ENCODE results near the gene COBLL1. TPM values are rescaled to one million over a fixed set of nuclear protein-coding genes. Genes with fewer than 3 reads are reported as not detected.

COBLL1 gene
- total RNA-seq, 2 experiments from 2014 or later = 0.53 TPM; not detected in 1

DNA sequence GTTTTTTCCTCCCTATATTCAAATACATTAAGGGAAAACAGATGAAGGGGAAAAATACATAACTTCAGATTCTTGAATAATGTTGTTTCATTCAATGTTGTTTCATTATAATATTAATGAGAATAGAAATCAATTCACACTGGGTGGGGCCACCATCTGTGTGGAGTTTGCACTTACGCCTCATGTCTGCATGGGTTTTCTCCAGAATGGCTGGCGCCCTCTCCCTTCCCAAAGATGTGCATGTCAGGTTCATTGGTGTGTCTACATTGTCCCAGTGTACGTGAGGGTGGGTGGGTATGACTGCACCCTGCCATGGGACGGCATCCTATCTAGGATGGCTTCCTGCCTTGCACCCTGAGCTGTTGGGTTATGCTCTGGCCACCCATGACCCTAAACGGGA is 51.7 kb downstream of the COBLL1 start:
- ATAC-seq (ENCODE audit: poor library complexity) = no peak
- Histone ChIP-seq H3K36me3 (ENCODE audit: insufficient read depth, low read length) (no peaks in the 10 kb centered on the region), H3K9me3 (ENCODE audit: control insufficient read depth in 1 of 2, insufficient read depth in 1 of 2, low read length in 2 of 2) (no peaks in the 10 kb centered on the region), H3K27me3 (ENCODE audit: control insufficient read depth in 1 of 2, insufficient read depth in 2 of 2, low read length in 2 of 2) (no peaks in the 10 kb centered on the region), H3K4me3 (ENCODE audit: low read length) (no peak overlapping the region), H3K4me1 (ENCODE audit: insufficient read depth, low read length) (no peaks in the 10 kb centered on the region), H3K27ac (ENCODE audit: low read depth in 1 of 2, low read length in 2 of 2) (no peak overlapping the region)
- no peaks in the 10 kb centered on the region for H3K9me3 Mint-ChIP-seq
- no peaks in the 10 kb centered on the region for H3K36me3 Mint-ChIP-seq (ENCODE audit: low read depth)
- H3K27me3 Mint-ChIP-seq = no peaks in the 10 kb centered on the region
- no peak for TF ChIP-seq CTCF (IDR thresholded peaks at IDR 0.05)
- CTCF ChIA-PET = no interaction called here
- H3K4me1 Mint-ChIP-seq (ENCODE audit: low read depth) = no peaks in the 10 kb centered on the region
- DNase-seq = no peak
- intact Hi-C loops (cut with DNase I, micrococcal nuclease) = no loop called here
- POLR2A ChIA-PET = no interaction called here
- H3K4me3 Mint-ChIP-seq = no peak overlapping the region
- no peak overlapping the region for H3K27ac Mint-ChIP-seq

GRCh38 chr2:164786787-164787186 is 54.8 kb downstream of the COBLL1 start:
- H3K4me3 Mint-ChIP-seq = no peak overlapping the region
- H3K27ac Mint-ChIP-seq = no peak overlapping the region
- H3K9me3 Mint-ChIP-seq = no peaks in the 10 kb centered on the region
- no peaks in the 10 kb centered on the region for H3K27me3 Mint-ChIP-seq
- intact Hi-C loops (cut with DNase I, micrococcal nuclease) = no loop called here
- H3K4me1 Mint-ChIP-seq (ENCODE audit: low read depth) = no peaks in the 10 kb centered on the region
- Histone ChIP-seq H3K36me3 (ENCODE audit: insufficient read depth, low read length) (no peaks in the 10 kb centered on the region), H3K4me3 (ENCODE audit: low read length) (no peak overlapping the region), H3K27me3 (ENCODE audit: control insufficient read depth in 1 of 2, insufficient read depth in 2 of 2, low read length in 2 of 2) (no peaks in the 10 kb centered on the region), H3K9me3 (ENCODE audit: control insufficient read depth in 1 of 2, insufficient read depth in 1 of 2, low read length in 2 of 2) (no peaks in the 10 kb centered on the region), H3K4me1 (ENCODE audit: insufficient read depth, low read length) (no peaks in the 10 kb centered on the region), H3K27ac (ENCODE audit: low read depth in 1 of 2, low read length in 2 of 2) (no peak overlapping the region)
- CTCF ChIA-PET = no interaction called here
- no peak for TF ChIP-seq CTCF (IDR thresholded peaks at IDR 0.05)
- no peaks in the 10 kb centered on the region for H3K36me3 Mint-ChIP-seq (ENCODE audit: low read depth)
- ATAC-seq (ENCODE audit: poor library complexity) (no peak), DNase-seq (no peak)
- POLR2A ChIA-PET = no interaction called here

GRCh38 chr2:164785457-164785856 is 56.2 kb downstream of the COBLL1 start:
- Histone ChIP-seq H3K9me3 (ENCODE audit: control insufficient read depth in 1 of 2, insufficient read depth in 1 of 2, low read length in 2 of 2) (no peaks in the 10 kb centered on the region), H3K36me3 (ENCODE audit: insufficient read depth, low read length) (no peaks in the 10 kb centered on the region), H3K4me1 (ENCODE audit: insufficient read depth, low read length) (no peaks in the 10 kb centered on the region), H3K4me3 (ENCODE audit: low read length) (no peak overlapping the region), H3K27me3 (ENCODE audit: control insufficient read depth in 1 of 2, insufficient read depth in 2 of 2, low read length in 2 of 2) (no peaks in the 10 kb centered on the region), H3K27ac (ENCODE audit: low read depth in 1 of 2, low read length in 2 of 2) (no peak overlapping the region)
- intact Hi-C loops (cut with DNase I, micrococcal nuclease) = no loop called here
- DNase-seq (no peak), ATAC-seq (ENCODE audit: poor library complexity) (no peak)
- POLR2A ChIA-PET = no interaction called here
- no peak for TF ChIP-seq CTCF (IDR thresholded peaks at IDR 0.05)
- no peaks in the 10 kb centered on the region for H3K9me3 Mint-ChIP-seq
- H3K36me3 Mint-ChIP-seq (ENCODE audit: low read depth) = no peaks in the 10 kb centered on the region
- H3K27me3 Mint-ChIP-seq = no peaks in the 10 kb centered on the region
- H3K27ac Mint-ChIP-seq = no peak overlapping the region
- H3K4me3 Mint-ChIP-seq = no peak overlapping the region
- CTCF ChIA-PET = no interaction called here
- no peaks in the 10 kb centered on the region for H3K4me1 Mint-ChIP-seq (ENCODE audit: low read depth)

Data from CD4-positive, alpha-beta T cell (primary cell).